Retinal pigment epithelial cell (primary cell): ENCODE data around the gene TTLL8.

Experiments used
- DNase-seq: peaks from one replicate; pipeline ENCODE4 v3.0.0-alpha.2; 2010; ENCODE audit warnings: low read depth
- H3K4me3 ChIP-seq: 2 replicates; pipeline ENCODE4 v1.5.1; 2011; ENCODE audit warnings: mild to moderate bottlenecking, low read length, control low read depth, moderate library complexity
- TF ChIP-seq, protein P1 (sequence below): conservative IDR thresholded peaks from 2 replicates; pipeline ENCODE4 v1.5.1; 2011; ENCODE audit warnings: low read depth, low read length, control low read depth, inconsistent platforms

TTLL8 gene

GRCh38 chr22:50082961-50083461, 24.9 kb upstream of the TTLL8 start:
- H3K4me3 ChIP-seq: no peak overlapping the region
- DNase-seq: no peak
- TF ChIP-seq, protein P1, sequence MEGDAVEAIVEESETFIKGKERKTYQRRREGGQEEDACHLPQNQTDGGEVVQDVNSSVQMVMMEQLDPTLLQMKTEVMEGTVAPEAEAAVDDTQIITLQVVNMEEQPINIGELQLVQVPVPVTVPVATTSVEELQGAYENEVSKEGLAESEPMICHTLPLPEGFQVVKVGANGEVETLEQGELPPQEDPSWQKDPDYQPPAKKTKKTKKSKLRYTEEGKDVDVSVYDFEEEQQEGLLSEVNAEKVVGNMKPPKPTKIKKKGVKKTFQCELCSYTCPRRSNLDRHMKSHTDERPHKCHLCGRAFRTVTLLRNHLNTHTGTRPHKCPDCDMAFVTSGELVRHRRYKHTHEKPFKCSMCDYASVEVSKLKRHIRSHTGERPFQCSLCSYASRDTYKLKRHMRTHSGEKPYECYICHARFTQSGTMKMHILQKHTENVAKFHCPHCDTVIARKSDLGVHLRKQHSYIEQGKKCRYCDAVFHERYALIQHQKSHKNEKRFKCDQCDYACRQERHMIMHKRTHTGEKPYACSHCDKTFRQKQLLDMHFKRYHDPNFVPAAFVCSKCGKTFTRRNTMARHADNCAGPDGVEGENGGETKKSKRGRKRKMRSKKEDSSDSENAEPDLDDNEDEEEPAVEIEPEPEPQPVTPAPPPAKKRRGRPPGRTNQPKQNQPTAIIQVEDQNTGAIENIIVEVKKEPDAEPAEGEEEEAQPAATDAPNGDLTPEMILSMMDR: no peak

DNA sequence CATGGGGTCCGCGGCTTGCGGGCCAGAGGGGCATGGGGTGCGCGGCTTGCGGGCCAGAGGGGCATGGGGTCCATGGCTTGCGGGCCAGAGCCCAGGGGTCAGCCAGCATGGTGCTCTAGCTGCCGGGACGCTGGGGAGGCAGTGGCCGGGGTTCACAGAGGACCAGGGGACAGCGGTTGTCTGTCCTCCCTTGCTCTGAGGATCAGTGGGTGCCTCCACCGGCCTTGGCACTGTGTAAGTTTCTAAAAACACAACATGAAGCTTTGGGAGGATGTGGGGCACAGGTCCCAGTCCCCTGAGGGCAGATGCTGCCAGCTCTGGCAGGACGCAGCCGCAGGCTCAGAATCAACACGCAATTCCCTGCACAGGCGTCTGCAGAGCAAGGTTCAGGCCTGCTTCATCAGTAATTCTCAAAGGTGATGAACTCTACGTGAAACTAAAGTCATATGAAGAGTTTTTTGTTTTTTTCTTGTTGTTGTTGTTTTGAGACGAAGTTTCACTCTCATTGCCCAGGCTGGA, 24.2 kb upstream of the TTLL8 start:
- no peak for DNase-seq
- TF ChIP-seq, protein P1: no peak
- H3K4me3 ChIP-seq: no peak overlapping the region

GRCh38 chr22:50081426-50082196, 23.5 kb upstream of the TTLL8 start:
- H3K4me3 ChIP-seq: no peak overlapping the region
- TF ChIP-seq, protein P1: no peak
- no peak for DNase-seq

GRCh38 chr22:50080077-50080465, 22.0 kb upstream of the TTLL8 start:
- no peak for DNase-seq
- TF ChIP-seq, protein P1: no peak
- no peak overlapping the region for H3K4me3 ChIP-seq

GRCh38 chr22:50078761-50079160, 20.7 kb upstream of the TTLL8 start:
- TF ChIP-seq, protein P1: no peak
- H3K4me3 ChIP-seq: no peak overlapping the region
- no peak for DNase-seq

DNA sequence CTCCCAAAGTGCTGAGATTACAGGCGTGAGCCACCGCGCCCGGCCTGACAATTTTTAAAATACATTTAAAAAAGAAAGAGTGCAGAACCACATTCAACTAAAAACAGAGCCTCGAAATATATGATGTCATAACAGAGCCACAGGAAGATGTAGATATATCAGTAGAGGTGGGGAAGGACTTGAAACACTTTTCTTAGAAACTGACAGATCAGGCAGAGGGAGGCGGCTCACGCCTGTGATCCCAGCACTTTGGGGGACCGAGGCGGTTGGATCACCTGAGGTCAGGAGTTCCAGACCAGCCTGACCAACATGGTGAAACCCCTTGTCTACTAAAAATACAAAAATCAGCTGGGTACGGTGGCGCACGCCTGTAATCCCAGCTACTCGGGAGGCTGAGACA, 20.1 kb upstream of the TTLL8 start:
- TF ChIP-seq, protein P1: no peak
- no peak overlapping the region for H3K4me3 ChIP-seq

More for the DNA sequence above, 20.1 kb upstream of the TTLL8 start:
- no peak for DNase-seq
